Fibroblast of skin of back (primary cell): ENCODE results near the gene POLR2E.

ENCODE experiments used
- DNase-seq: peaks from one replicate; pipeline ENCODE4 v3.0.0-alpha.2; 2013

POLR2E gene

GRCh38 chr19:1110809-1111640, 15.8 kb upstream of the POLR2E start:
- DNase-seq, result no peak

- no peak for DNase-seq
These were observed 14.8 kb upstream of the POLR2E start for GRCh38 chr19:1109697-1110671.

GRCh38 chr19:1109032-1109551, 13.9 kb upstream of the POLR2E start:
- no peak for DNase-seq

- no peak for DNase-seq
These were observed 13.3 kb upstream of the POLR2E start for GRCh38 chr19:1108291-1109031.

- DNase-seq, result no peak
These were observed 12.6 kb upstream of the POLR2E start for GRCh38 chr19:1107661-1108261.

- no peak for DNase-seq
These were observed 11.9 kb upstream of the POLR2E start for GRCh38 chr19:1106841-1107660.

DNA sequence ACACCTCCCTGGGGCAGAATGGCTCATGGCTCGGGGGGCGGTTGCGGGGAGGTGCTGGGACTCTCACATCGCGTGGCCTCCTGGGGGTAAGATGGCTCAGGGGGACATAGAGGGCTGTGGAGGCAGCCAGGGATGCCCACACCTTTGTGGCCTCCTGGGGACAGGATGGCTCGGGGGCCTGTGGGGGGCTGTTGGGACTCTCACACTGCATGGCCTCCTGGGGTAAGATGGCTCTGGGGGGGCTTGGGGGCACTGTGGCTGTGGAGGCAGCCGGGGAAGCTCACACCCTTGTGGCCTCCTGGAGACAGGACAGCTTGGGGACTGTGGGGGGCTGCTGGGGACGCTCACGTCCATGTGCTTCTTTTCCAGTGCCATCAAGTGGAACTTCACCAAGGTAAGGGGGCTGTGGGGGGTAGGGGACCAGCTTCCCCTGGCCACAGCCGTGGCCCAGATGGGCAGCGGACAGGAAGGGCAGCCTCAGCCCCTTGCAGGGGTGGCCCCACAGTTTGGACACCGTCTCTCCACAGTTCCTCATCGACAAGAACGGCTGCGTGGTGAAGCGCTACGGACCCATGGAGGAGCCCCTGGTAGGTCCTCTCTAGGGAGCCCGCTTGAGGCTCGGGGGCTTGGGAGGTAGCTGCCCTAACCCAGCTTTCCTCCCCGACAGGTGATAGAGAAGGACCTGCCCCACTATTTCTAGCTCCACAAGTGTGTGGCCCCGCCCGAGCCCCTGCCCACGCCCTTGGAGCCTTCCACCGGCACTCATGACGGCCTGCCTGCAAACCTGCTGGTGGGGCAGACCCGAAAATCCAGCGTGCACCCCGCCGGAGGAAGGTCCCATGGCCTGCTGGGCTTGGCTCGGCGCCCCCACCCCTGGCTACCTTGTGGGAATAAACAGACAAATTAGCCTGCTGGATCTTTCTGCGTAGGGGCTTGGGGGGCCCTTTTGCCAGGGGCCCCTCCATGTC, 11.0 kb upstream of the POLR2E start:
- no peak for DNase-seq

- peak; percentile 42 for DNase-seq
These were observed 10.1 kb upstream of the POLR2E start for GRCh38 chr19:1105008-1105872.

GRCh38 chr19:1104311-1105007, 9.3 kb upstream of the POLR2E start:
- DNase-seq, result peak; percentile 71

DNA sequence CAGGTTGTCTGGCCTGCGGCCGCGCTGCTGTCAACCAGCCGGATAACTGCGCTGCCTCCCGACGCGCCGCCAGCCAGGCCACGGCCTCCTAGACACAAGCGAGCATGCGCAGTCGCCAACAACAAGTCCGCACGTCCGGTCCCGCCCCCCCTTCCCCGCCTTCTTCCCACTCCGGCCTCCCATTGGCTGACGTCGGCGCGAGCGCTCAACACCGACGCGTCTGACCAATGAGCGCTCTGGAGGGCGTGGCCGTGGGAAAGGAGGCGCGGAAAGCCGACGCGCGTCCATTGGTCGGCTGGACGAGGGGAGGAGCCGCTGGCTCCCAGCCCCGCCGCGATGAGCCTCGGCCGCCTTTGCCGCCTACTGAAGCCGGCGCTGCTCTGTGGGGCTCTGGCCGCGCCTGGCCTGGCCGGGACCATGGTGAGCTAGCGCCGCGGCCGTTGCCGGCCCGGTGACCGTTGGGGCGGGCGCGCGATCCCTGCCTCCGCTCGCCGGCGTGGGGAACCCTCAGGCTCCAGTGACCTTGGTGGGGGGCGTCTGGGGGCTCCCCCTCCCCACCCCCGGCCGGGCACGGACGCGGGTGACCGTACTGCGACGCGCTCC, 8.6 kb upstream of the POLR2E start, which contains the start of gene GPX4:
TSS of gene GPX4 (plus strand) at position 287 of the 603 bp plus-strand sequence. CDS start at position 337, 50 bp downstream.
- peak; percentile 99 for DNase-seq

DNA sequence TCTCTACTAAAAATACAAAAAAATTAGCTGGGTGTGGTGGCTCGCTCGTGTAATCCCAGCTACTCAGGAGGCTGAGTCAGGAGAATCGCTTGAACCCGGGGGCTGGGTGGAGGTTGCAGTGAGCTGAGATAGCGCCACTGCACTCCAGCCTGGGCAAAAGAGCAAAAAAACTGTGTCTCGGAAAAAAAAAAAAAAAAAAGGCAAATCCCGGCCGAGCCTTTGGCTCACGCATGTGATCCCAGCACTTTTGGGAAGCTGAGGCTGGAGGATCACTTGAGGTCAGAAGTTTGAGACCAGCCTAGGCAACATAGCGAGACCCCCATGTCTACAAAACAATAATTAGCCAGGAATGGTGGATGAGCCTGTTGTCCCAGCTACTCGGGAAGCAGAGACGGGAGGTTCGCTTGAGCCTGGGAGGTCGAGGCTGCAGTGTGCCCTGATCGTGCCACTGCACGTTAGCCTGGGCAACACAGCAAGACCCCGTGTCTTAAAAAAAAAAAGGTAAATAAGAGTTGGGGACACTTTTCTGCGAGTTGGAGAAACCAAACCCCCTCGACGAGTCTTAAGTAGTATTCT, 8.0 kb upstream of the POLR2E start:
- DNase-seq, result peak; percentile 51

GRCh38 chr19:1102407-1103131, 7.4 kb upstream of the POLR2E start:
- DNase-seq, result peak; percentile 100

DNA sequence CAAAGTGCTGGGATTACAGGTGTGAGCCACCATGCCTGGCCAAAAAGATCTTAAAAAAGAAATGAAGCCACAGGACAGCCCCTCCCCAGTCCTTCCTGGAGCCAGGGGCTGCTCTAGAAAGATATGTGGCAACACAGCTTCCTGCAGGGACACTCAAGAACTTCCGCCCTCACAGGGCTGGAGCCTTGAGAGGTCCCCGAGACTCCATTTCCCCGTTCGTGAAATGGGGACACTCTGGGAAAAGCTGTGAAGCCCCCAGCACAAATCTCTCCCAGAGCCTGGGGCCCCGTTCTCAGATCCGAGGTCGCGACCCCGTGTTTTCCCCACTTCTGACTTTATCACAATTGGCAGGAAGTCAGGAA, 6.1 kb upstream of the POLR2E start:
- DNase-seq, result no peak

- DNase-seq, result peak; percentile 25
These were observed 3.2 kb upstream of the POLR2E start for GRCh38 chr19:1098177-1099051.

DNA sequence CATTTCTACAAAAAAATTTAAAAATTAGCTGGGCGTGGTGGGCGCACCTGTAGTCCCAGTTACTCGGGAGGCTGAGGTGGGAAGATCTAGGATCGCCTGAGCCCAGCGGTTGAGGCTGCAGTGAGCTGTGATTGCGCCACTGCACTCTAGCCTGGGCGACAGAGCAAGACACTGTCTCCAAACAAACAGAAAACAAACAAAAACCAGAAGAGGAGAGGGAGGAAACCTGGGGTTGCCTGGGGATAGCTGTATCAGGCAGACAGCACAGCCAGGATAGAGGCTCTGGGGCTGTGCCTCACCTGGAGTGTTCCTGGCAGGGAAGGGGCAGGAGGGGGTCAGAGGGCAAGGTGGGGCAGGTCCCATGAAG, 2.6 kb upstream of the POLR2E start:
- DNase-seq, result no peak

DNA sequence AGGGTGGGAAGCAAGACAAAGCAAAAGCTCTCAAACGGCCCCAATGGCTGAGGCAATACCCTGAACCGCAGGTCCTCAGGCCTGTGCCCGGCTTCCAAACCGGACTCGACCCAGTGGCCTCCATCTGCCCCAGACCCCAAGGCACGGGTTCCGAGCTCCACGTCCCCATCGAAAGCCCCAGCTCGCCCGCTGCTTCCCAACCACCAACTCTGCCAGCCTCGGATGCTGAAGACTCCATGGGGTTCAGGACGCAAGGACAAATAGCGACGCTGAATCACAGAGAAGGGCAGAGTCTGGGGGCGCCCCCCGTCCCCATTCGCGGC, 559 bp downstream of the POLR2E start:
- no peak for DNase-seq
